Panc1 (cell line): ENCODE results near the gene POLK.

Experiments
- TF ChIP-seq, protein P1 (sequence below): fragments of 450-650 bp; IDR thresholded peaks from 2 replicates; pipeline ENCODE4 v1.5.1; 2017; ENCODE audit warnings: mild to moderate bottlenecking
- TF ChIP-seq, protein P2 (sequence below), 2 experiments: IDR thresholded peaks; 2 replicates each; pipeline ENCODE4 v1.6.1; 2011 to 2012; ENCODE audit warnings: low read depth in 2 of 2, control low read depth in 1 of 2, low read length in 1 of 2, mild to moderate bottlenecking in 1 of 2, moderate library complexity in 1 of 2; ENCODE audit not compliant: insufficient read depth in 1 of 2

DNA sequence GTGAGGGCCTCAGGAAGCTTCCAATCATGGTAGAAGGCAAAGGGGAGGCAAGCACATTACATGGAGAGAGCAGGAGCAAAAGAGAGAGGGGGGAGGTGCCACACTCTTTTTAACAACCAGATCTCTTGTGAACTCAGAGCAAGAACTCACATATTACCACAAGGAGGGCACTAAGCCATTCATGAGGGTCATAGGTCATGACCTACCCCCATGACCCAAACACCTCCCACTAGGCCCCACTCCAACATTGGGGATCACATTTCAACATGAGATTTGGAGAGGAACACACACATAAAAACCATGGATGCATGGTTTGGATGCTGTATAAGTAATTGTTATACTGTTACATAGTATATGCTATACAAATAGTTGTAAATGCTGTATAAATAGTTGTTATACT is 17.5 kb downstream of the POLK start:
- TF ChIP-seq, protein P1, sequence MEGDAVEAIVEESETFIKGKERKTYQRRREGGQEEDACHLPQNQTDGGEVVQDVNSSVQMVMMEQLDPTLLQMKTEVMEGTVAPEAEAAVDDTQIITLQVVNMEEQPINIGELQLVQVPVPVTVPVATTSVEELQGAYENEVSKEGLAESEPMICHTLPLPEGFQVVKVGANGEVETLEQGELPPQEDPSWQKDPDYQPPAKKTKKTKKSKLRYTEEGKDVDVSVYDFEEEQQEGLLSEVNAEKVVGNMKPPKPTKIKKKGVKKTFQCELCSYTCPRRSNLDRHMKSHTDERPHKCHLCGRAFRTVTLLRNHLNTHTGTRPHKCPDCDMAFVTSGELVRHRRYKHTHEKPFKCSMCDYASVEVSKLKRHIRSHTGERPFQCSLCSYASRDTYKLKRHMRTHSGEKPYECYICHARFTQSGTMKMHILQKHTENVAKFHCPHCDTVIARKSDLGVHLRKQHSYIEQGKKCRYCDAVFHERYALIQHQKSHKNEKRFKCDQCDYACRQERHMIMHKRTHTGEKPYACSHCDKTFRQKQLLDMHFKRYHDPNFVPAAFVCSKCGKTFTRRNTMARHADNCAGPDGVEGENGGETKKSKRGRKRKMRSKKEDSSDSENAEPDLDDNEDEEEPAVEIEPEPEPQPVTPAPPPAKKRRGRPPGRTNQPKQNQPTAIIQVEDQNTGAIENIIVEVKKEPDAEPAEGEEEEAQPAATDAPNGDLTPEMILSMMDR, result no peak
- TF ChIP-seq, protein P2, sequence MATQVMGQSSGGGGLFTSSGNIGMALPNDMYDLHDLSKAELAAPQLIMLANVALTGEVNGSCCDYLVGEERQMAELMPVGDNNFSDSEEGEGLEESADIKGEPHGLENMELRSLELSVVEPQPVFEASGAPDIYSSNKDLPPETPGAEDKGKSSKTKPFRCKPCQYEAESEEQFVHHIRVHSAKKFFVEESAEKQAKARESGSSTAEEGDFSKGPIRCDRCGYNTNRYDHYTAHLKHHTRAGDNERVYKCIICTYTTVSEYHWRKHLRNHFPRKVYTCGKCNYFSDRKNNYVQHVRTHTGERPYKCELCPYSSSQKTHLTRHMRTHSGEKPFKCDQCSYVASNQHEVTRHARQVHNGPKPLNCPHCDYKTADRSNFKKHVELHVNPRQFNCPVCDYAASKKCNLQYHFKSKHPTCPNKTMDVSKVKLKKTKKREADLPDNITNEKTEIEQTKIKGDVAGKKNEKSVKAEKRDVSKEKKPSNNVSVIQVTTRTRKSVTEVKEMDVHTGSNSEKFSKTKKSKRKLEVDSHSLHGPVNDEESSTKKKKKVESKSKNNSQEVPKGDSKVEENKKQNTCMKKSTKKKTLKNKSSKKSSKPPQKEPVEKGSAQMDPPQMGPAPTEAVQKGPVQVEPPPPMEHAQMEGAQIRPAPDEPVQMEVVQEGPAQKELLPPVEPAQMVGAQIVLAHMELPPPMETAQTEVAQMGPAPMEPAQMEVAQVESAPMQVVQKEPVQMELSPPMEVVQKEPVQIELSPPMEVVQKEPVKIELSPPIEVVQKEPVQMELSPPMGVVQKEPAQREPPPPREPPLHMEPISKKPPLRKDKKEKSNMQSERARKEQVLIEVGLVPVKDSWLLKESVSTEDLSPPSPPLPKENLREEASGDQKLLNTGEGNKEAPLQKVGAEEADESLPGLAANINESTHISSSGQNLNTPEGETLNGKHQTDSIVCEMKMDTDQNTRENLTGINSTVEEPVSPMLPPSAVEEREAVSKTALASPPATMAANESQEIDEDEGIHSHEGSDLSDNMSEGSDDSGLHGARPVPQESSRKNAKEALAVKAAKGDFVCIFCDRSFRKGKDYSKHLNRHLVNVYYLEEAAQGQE (IDR thresholded peaks at IDR 0.05; ENCODE audit: insufficient read depth in 1 of 2, low read depth in 2 of 2, low read length in 1 of 2), result no peak
